Thymus (tissue), 11 donors: ENCODE results near the gene COL2A1. TPM values are rescaled to one million over a fixed set of nuclear protein-coding genes. Genes with fewer than 3 reads are reported as not detected.

Source experiments
- DNase-seq, 9 donors: peaks; one replicate each; pipeline ENCODE4 v3.0.0-alpha.2; 2013; ENCODE audit warnings: low spot score in 9 of 9, low read depth in 6 of 9, missing footprints in 1 of 9
- H3K27ac ChIP-seq, 2 donors: one replicate each; pipeline ENCODE4 v1.5.1; 2013; ENCODE audit warnings: control low read depth in 1 of 2, low read depth in 1 of 2, low read length in 1 of 2, mild to moderate bottlenecking in 1 of 2, moderate library complexity in 1 of 2
- H3K27me3 ChIP-seq, 2 donors: one replicate each; pipeline ENCODE4 v1.5.1; 2013; ENCODE audit warnings: low read length in 1 of 2; ENCODE audit not compliant: control insufficient read depth in 2 of 2, insufficient read depth in 1 of 2
- H3K36me3 ChIP-seq, 2 donors: one replicate each; pipeline ENCODE4 v1.5.1; 2013; ENCODE audit warnings: low read length in 1 of 2, mild to moderate bottlenecking in 1 of 2, moderate library complexity in 1 of 2; ENCODE audit not compliant: control insufficient read depth in 2 of 2, insufficient read depth in 2 of 2
- H3K4me1 ChIP-seq, 2 donors: one replicate each; pipeline ENCODE4 v1.5.1; 2013; ENCODE audit warnings: low read length in 2 of 2; ENCODE audit not compliant: control insufficient read depth in 2 of 2, insufficient read depth in 2 of 2
- H3K4me3 ChIP-seq, 2 donors: one replicate each; pipeline ENCODE4 v1.5.1; 2013; ENCODE audit warnings: low read length in 2 of 2, control low read depth in 1 of 2, mild to moderate bottlenecking in 1 of 2
- H3K9me3 ChIP-seq, 2 donors: one replicate each; pipeline ENCODE4 v1.5.1; 2013; ENCODE audit warnings: low read length in 1 of 2, mild to moderate bottlenecking in 1 of 2; ENCODE audit not compliant: control insufficient read depth in 2 of 2, insufficient read depth in 1 of 2
- WGBS: extraction: QIAGEN DNeasy Blood & Tissue Kit; methylation state at CpG from one replicate; pipeline ENCODE4 v1.1.7; 2013; 5-methylcytosine and 5-hydroxymethylcytosine counted together
- polyA plus RNA-seq: library from polyadenylated mRNA; stranded (reverse); fragments of 200-250 nt; gene quantifications from one replicate; pipeline ENCODE4 v1.2.3, GENCODE V29; 2013
- total RNA-seq: library from RNA; stranded (reverse); fragments of 120-200 nt; gene quantifications from one replicate; pipeline ENCODE4 v1.2.4, GENCODE V29; 2013
- donor health status: healthy.

Gene COL2A1
- total and polyA plus RNA-seq, 2 donors: 0.47 to 0.57 TPM

DNA sequence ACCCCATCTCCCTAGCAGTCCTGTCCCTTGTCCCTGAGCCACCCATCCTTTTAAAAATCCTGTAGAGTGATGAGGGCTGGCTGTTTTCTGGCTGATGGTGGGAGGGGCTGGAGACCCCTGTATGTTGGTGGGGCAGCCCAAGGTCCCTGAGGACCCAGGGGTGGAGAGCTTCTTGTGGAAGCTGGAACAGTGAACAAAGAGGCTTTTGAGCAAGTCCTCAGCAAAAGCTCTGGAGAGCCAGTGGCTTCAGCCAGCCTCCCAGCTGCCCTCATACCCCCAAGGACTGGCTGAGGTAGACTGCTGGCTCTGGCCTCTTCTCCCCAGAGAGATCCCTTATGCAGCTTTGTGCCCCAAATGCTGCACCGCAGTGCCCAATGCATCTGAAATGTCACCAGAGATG lies 29.2 kb upstream of the COL2A1 start:
- WGBS: 95% methylated on average over 1 of the region's 1 CpG
- Histone ChIP-seq H3K27me3 (no peaks in the 10 kb centered on the region), H3K4me3 (no peak overlapping the region), H3K4me1 (peaks cover 0 to 12% of the 10 kb centered on the region in 2 donors), H3K27ac (no peak overlapping the region), H3K36me3 (no peaks in the 10 kb centered on the region), H3K9me3 (no peaks in the 10 kb centered on the region)
- no peak for DNase-seq

DNA sequence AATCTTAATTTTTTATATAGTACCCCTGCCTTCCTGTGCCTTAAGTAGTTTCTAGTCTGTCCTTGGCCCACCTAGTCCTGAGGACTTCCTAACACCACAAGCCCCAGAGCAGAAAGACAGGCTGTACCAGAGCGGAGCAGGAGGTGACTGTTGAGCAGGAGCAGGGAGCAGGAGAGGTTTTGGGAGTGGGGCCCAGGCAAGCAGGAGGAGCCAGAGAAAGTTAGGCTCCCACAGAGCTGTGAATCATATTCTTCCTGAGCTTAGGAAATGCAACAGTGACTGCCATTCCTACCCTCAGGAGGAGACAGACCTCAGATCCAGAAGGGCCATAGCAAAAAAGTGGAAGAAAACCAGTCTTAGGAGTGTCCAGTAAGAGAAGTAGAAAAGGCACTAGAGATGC lies 28.3 kb upstream of the COL2A1 start:
- no peaks in the 10 kb centered on the region for H3K9me3 ChIP-seq
- H3K36me3 ChIP-seq: no peaks in the 10 kb centered on the region
- no peaks in the 10 kb centered on the region for H3K27me3 ChIP-seq
- H3K4me3 ChIP-seq: no peak overlapping the region
- no peak for DNase-seq
- 98% methylated on average over 1 of the region's 1 CpG for WGBS
- no peak overlapping the region for H3K27ac ChIP-seq
- peaks cover 0 to 9% of the 10 kb centered on the region in 2 donors for H3K4me1 ChIP-seq

DNA sequence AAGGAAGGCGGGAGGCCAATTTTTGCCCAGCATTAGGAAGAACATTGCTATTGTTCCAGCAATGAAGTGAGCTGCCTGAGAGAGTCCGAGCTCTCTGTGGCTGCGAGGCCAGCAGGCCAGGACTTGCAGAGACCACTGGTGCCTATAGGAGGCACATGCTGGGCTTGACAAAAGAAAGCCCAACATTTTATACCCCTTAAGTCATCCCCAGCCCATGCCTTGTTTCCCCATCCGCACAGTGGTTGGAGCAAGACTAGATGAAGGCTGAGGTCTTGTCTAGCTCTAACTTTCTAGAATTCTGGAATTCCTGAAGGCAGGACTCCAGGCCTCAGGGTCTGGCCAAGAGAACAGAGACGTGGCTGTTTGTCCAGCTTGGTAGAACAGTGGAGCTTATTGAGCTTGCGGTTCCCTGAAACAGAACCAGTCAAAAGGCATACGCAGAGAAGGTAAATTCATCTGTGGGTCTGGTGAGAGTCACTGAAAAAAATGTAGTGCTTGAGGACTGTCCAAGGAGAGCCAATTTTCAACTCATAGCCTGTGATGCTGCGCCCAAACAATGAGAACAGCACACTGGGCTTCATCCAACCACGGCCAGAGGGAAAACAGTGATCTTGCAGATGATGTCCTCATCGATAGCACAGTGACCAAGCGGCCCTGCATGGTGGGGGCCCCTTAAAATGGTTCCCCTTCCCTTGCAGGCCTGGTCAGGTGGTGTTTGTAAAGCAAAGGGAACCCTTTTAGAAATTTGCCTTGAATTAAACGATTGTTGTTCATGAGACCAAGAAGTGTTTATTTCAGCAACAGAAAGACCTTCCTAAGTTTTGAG lies 27.1 kb upstream of the COL2A1 start:
- no peak for DNase-seq
- Histone ChIP-seq H3K4me1 (peaks cover 0 to 4% of the 10 kb centered on the region in 2 donors), H3K36me3 (no peaks in the 10 kb centered on the region), H3K27ac (no peak overlapping the region), H3K27me3 (no peaks in the 10 kb centered on the region), H3K4me3 (no peak overlapping the region), H3K9me3 (no peaks in the 10 kb centered on the region)
- 97% methylated on average over 12 of the region's 12 CpGs for WGBS

DNA sequence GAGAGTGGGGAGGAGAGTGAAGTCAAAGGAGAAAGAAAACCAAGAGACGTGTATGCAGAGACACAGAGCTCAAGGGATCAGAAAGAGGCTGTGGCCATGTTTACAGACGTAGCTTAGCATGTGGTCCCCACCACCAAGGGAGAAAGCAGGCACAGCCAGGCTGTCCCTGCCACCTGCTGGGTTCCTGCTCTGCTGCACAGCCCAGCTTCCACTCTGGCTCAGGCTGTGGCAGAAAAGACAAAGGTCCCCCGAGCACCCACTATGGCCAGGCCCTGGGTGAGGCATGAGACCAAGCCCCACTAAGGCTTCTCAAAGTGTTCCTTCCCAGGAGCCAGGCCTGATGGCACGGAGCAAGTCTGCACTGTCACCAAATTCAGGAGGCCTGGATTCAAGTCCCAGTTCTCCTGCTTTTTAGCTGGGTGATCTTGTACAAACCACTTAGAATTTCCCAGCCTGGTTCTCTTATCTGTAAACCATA lies 25.9 kb upstream of the COL2A1 start:
- H3K27ac ChIP-seq: no peak overlapping the region
- no peaks in the 10 kb centered on the region for H3K9me3 ChIP-seq
- 80% methylated on average over 4 of the region's 4 CpGs for WGBS
- peaks cover 0 to 4% of the 10 kb centered on the region in 2 donors for H3K4me1 ChIP-seq
- no peaks in the 10 kb centered on the region for H3K36me3 ChIP-seq
- H3K4me3 ChIP-seq: no peak overlapping the region
- no peaks in the 10 kb centered on the region for H3K27me3 ChIP-seq
- DNase-seq: no peak

DNA sequence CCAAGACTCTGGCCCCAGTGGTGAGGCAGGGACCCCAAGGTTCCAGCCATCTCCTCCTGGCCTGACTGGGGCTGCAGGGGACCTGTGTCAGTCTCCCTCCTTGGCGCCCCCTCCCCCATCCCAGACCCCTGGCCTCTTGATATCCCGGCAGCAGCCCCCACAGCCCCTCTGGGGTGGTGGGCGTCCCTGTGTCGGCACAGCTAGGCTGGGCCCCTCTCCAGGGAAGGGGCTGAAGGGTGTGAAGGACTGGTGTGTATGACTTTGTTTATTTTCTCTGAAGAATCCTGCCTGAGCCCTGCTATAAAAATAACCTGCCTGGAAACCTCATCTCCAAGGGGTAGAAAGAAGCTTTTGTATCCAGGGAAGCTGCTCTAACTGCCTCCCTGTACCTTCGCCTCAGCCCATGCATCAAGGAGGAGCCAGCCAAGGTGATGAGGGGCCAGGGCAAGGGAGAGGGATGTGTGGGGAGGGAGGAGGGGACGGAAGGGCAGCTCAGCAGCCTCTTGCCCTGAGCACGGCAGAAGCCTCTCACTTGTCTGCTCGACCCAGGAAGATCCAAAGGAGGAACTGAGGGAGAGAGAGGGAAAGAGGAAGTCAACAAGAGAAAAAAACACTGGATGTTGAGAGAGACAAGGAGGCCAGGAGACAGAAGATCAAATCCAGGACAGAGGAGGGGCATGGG lies 25.4 kb upstream of the COL2A1 start:
- Histone ChIP-seq H3K4me3 (no peak overlapping the region), H3K27me3 (no peaks in the 10 kb centered on the region), H3K36me3 (no peaks in the 10 kb centered on the region), H3K9me3 (no peaks in the 10 kb centered on the region), H3K27ac (no peak overlapping the region), H3K4me1 (peaks cover 0 to 4% of the 10 kb centered on the region in 2 donors)
- DNase-seq: no peak
- 87% methylated on average over 8 of the region's 8 CpGs for WGBS

DNA sequence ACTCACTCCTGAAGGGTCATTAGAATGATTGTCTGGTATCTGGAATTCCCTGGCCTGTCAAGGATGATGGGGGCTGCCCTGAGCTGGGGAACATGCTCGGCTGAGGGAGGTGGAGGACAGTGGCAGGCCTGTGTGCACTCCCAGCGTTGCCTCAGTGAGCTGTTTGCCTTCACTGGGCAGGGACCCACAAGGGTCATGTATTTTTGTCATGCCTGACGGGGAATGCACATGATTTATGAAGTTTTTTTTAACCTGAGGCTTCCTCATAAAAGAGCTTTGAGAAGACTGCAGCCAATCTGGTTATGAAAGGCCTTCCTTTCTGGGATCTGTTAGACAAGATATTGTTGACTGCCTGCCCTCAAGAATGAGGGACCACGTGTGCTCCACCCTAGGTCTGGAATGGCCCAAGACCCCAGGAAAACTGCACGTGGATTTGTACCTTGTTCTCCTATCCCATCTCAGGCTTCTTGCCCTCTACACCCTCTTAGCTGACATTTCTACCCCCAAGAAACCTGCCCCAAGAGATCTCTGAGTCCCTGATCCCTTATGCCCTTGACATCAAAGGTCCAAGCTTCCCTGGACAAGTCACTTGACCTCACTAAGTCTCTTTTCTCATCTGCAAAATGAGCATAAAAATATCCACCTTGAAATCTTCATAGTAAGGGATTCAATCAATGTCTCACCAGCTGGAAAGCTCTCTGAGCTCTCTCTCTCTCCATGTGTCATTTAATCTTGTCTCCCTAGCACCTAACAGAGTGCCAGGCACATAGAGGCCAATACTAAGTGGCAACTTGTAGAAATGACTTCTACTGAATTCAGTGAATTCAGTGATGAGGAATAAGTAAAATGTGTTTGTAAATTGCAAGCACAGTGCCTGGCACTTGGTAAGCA lies 24.5 kb upstream of the COL2A1 start:
- Histone ChIP-seq H3K36me3 (no peaks in the 10 kb centered on the region), H3K9me3 (no peaks in the 10 kb centered on the region), H3K4me1 (peaks cover 0 to 4% of the 10 kb centered on the region in 2 donors), H3K4me3 (no peak overlapping the region), H3K27me3 (no peaks in the 10 kb centered on the region), H3K27ac (no peak overlapping the region)
- 57% methylated on average over 5 of the region's 5 CpGs for WGBS
- no peak for DNase-seq

DNA sequence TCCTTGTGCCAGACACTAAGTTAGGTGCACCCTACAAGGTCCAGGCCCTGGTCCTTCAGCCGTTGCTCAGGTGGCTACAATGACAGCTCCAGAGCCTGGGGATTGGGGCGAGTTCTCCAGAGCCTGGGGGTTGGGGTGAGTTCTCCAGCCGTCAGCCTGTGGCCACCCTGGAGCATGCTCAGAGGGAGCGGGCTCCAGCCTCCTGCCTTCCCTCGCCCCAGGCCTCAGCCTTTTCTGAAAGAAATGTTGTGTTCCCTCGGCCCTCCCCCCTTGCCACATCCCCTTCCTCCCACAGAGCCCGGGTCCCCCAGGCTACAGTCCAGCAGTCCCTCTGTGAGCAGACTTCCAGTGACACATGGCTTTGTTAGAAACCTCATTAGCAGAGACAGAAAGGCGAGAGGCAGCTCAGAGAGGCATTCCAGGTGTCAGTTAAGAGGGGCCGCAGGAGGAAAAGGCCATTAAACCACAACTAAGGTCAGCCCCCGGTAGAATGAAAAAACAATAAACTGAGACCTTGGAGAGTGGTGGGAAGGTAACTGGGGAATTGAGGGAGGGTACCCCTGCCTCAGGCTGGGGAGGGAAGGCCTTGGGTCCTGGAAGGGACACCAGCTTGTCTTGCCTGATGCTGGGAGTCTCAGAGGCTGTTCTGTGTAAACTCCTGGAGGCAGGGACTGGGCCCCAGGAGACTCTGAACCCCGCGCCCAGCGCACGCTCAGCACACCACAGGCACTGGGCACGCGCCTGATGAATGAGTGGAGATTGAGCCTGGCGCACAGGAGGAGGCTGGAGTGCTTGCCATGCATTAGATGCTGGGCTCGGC lies 23.1 kb upstream of the COL2A1 start:
- H3K9me3 ChIP-seq: no peaks in the 10 kb centered on the region
- H3K27me3 ChIP-seq: no peaks in the 10 kb centered on the region
- peaks cover 0 to 4% of the 10 kb centered on the region in 2 donors for H3K4me1 ChIP-seq
- no peak overlapping the region for H3K4me3 ChIP-seq
- 65% methylated on average over 18 of the region's 18 CpGs for WGBS
- no peak for DNase-seq
- no peak overlapping the region for H3K27ac ChIP-seq
- H3K36me3 ChIP-seq: no peaks in the 10 kb centered on the region

DNA sequence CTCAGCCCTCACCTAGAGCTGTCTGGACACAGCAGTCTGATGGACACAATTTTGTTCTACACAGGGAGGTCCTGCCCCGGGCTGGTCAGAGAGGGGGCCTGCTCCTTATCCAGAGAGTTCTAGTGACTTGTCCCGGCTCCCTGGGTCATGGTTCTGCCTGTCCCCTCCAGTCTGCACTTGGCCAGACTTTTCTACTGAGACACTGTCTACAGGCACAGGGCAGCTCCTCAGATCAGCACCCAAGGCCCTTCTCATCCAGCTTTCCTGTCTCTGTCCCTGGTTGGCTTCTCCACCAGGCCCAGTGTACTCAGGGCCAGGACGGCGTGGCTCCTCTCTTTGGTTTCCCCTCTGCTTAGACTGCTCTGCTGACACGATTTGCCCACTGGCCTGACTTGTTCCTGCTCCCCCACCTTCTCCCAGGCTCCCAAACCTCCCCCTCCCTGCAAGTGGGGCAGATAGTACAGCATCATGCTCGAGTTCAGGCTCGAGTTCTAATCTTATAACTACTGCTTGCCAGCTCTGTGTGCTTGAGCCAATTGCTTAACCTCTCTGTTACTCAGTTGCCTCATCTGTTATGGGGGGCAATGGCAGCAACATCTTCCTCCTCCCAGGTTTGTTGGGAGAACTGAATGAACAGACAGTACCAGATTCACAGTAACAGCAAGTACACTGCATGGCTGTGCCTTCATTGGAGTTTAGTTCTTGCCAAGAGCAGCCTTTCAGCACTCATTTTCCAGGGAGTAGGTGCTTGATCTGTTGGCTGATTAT lies 22.0 kb upstream of the COL2A1 start:
- 86% methylated on average over 7 of the region's 7 CpGs for WGBS
- no peak for DNase-seq
- H3K9me3 ChIP-seq: no peaks in the 10 kb centered on the region
- peaks cover 0 to 4% of the 10 kb centered on the region in 2 donors for H3K4me1 ChIP-seq
- H3K27me3 ChIP-seq: no peaks in the 10 kb centered on the region
- H3K27ac ChIP-seq: no peak overlapping the region
- H3K4me3 ChIP-seq: no peak overlapping the region
- no peaks in the 10 kb centered on the region for H3K36me3 ChIP-seq
